ENCODE results near the gene ASTN2.

ASTN2 gene

GRCh38 chr9:117002686-117003085 lies 412.2 kb downstream of the ASTN2 start:
- no peaks in the 10 kb centered on the region for H3K27me3 ChIP-seq (ENCODE audit: insufficient read depth, low read depth)
- no peaks in the 10 kb centered on the region for H3K79me2 ChIP-seq (ENCODE audit: insufficient read depth, low read depth)
- H4K20me1 ChIP-seq (ENCODE audit: insufficient read depth): no peaks in the 10 kb centered on the region
- no peak for TF ChIP-seq CTCF (conservative IDR thresholded peaks at IDR 0.05; ENCODE audit: low read depth, low read length)
- H3K4me1 ChIP-seq (ENCODE audit: low read depth, poor library complexity, severe bottlenecking): no peaks in the 10 kb centered on the region
- H3K36me3 ChIP-seq (ENCODE audit: insufficient read depth): no peaks in the 10 kb centered on the region
- H3K4me2 ChIP-seq: no peak overlapping the region
- H3K9ac ChIP-seq: no peak overlapping the region
- H3K4me3 ChIP-seq (IDR thresholded peaks at IDR 0.05; ENCODE audit: insufficient read depth, low read depth, low read length): no peak overlapping the region
- no peak overlapping the region for H2AFZ ChIP-seq (ENCODE audit: low read depth)
- H3K27ac ChIP-seq: no peak overlapping the region

GRCh38 chr9:117000834-117001233 lies 414.0 kb downstream of the ASTN2 start:
- Histone ChIP-seq H3K4me2 (no peak overlapping the region), H3K27me3 (ENCODE audit: insufficient read depth, low read depth) (no peaks in the 10 kb centered on the region), H3K27ac (no peak overlapping the region), H4K20me1 (ENCODE audit: insufficient read depth) (no peaks in the 10 kb centered on the region), H3K79me2 (ENCODE audit: insufficient read depth, low read depth) (no peaks in the 10 kb centered on the region), H3K4me3 (IDR thresholded peaks at IDR 0.05; ENCODE audit: insufficient read depth, low read depth, low read length) (no peak overlapping the region), H3K4me1 (ENCODE audit: low read depth, poor library complexity, severe bottlenecking) (no peaks in the 10 kb centered on the region), H2AFZ (ENCODE audit: low read depth) (no peak overlapping the region), H3K9ac (no peak overlapping the region), H3K36me3 (ENCODE audit: insufficient read depth) (no peaks in the 10 kb centered on the region)
- no peak for TF ChIP-seq CTCF (conservative IDR thresholded peaks at IDR 0.05; ENCODE audit: low read depth, low read length)

- no peak overlapping the region for H2AFZ ChIP-seq (ENCODE audit: low read depth)
- H3K4me3 ChIP-seq (IDR thresholded peaks at IDR 0.05; ENCODE audit: insufficient read depth, low read depth, low read length): no peak overlapping the region
- H3K79me2 ChIP-seq (ENCODE audit: insufficient read depth, low read depth): no peaks in the 10 kb centered on the region
- no peak overlapping the region for H3K4me2 ChIP-seq
- no peak overlapping the region for H3K27ac ChIP-seq
- H3K4me1 ChIP-seq (ENCODE audit: low read depth, poor library complexity, severe bottlenecking): no peaks in the 10 kb centered on the region
- H3K9ac ChIP-seq: no peak overlapping the region
- H3K27me3 ChIP-seq (ENCODE audit: insufficient read depth, low read depth): no peaks in the 10 kb centered on the region
- H4K20me1 ChIP-seq (ENCODE audit: insufficient read depth): no peaks in the 10 kb centered on the region
- no peaks in the 10 kb centered on the region for H3K36me3 ChIP-seq (ENCODE audit: insufficient read depth)
- no peak for TF ChIP-seq CTCF (conservative IDR thresholded peaks at IDR 0.05; ENCODE audit: low read depth, low read length)
Observed at GRCh38 chr9:117000196-117000723, 414.6 kb downstream of the ASTN2 start.

GRCh38 chr9:116998305-116998704 lies 416.6 kb downstream of the ASTN2 start:
- Histone ChIP-seq H3K4me3 (IDR thresholded peaks at IDR 0.05; ENCODE audit: insufficient read depth, low read depth, low read length) (no peak overlapping the region), H3K36me3 (ENCODE audit: insufficient read depth) (no peaks in the 10 kb centered on the region), H3K9ac (no peak overlapping the region), H3K79me2 (ENCODE audit: insufficient read depth, low read depth) (no peaks in the 10 kb centered on the region), H3K27me3 (ENCODE audit: insufficient read depth, low read depth) (no peaks in the 10 kb centered on the region), H3K27ac (no peak overlapping the region), H3K4me2 (no peak overlapping the region), H2AFZ (ENCODE audit: low read depth) (no peak overlapping the region), H4K20me1 (ENCODE audit: insufficient read depth) (no peaks in the 10 kb centered on the region), H3K4me1 (ENCODE audit: low read depth, poor library complexity, severe bottlenecking) (no peaks in the 10 kb centered on the region)
- no peak for TF ChIP-seq CTCF (conservative IDR thresholded peaks at IDR 0.05; ENCODE audit: low read depth, low read length)
